GM21367 (cell line): ENCODE measurements around the gene FN3KRP.
"Not testable (repeated sequence)": the region's sequence is repeated elsewhere in the genome, so short reads cannot be mapped to it uniquely, and the experiment has no call there.

Experiments used
- ATAC-seq: cut with Tn5 transposase; IDR thresholded peaks from one replicate; pipeline ENCODE4 v1.9.1; 2021; ENCODE audit not compliant: unreplicated experiment

The FN3KRP gene

DNA sequence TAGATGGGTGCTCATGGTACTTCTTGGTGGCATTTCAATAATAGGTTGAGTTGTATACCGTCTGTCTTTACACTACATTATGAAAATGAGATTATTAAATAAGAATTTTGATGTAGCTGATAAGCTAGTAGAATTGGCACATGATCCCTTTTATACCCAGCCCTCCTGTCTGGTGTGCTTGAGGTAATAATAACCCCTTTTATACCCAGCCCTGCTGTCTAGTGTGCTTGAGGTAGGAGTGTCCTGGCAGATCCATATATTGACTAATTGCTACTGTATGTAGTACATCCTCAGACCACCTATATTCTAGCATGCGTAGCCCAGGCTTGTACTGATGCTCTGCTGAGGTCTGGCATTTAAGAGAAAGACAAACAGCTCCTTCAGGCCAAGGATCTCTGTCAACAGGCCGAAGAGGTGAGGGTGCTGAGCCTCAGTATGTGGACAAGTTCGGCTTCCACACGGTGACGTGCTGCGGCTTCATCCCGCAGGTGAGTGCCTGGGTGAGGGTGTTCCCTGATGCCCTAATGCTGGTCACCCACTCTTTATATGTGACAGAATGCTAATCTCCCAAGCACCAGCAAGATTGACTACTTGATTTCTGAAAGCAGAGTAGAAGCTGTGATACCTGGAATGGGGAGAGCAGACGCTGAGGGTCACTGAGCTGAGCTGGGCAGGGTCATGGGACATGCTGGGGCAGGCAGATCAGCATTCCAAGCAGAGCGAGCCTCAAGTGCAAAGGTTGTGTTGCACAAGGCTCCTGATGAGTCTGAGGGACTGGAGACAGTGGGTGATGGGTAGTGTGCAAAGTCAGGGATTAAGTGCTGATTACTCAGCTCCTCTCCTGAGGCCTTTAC is 24.6 kb downstream of the FN3KRP start:
- ATAC-seq: no peak

DNA sequence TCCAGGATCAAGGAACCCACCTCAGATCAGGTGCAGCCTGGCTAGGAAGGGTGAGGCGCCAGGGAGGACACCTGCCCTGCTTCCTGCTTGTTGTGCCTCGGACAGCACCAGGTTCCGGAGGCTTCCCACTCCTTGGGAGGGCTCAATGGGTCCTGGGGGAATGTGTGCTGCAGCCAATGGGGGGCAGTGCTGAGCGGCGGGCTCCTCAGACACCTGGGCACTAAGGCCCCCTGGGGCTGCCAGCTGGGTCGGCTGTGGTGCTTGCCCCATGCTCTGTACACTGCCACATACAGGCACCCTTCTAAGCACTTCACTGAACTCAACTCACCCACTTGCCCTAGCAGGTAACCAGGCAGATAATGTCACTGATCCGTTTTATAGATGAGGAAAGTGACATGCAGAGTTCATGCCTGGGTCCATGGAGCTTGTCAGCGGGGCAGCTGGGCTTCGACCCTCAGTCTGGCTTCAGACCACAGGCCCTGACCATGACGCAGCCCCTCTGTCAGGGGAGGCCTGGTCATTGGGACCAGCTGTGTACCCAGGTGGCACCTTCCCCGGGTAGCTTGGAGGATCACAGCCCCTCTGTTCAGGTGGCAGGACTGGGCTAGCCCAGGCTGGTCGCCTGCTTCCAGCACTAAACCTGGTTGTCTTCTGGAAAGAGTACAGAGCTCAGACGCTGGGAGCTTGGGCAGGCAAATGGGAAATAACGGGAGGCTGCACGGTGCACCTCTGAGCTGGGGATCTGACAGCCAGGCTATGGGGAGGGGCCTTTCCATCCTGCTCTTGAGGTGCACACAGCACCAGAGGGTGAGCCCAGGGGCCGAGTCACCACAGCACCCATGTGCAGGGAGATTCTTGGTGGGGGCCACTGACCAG is 27.1 kb downstream of the FN3KRP start:
- no peak for ATAC-seq

DNA sequence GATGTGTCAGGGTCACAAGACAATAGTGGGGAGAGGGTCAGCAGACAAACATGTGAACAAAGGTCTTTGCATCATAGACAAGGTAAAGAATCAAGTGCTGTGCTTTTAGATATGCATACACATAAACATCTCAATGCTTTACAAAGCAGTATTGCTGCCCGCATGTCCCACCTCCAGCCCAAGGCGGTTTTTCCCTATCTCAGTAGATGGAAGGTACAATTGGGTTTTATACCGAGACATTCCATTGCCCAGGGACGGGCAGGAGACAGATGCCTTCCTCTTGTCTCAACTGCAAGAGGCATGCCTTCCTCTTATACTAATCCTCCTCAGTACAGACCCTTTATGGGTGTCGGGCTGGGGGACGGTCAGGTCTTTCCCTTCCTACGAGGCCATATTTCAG is 28.2 kb downstream of the FN3KRP start:
- not testable (repeated sequence) for ATAC-seq

DNA sequence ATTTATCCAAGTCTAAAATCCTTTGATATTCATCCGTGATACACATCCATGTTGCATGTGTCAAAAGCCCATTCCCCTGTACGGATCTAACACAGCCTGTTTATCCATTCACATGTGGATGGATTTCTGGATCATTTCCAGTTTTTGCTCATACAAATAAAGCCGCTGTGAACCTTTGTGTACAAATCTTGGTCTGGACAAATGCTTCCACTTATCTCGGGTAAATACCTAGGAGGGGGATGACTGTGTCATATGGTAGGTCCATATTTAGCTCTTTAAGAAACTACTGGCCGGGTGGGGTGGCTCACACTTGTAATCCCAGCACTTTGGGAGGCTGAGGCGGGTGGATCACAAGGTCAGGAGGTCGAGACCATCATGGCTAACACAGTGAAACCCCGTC is 29.0 kb downstream of the FN3KRP start:
- ATAC-seq: no peak

DNA sequence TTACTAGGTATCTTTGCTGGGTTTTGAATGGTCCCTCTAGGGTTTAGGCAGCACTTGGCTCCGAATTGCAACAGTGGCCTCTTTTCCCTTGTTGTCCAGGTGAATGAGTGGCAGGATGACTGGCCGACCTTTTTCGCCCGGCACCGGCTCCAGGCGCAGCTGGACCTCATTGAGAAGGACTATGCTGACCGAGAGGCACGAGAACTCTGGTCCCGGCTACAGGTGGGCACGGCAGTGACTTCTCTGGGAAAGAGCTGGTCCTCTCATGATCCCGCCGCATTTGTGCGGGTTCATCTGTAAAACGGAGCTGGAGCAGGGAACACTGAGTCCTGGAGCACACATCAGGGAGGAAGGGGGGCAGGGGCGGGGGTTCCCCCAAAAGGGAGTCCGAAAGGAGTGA is 32.2 kb downstream of the FN3KRP start:
- ATAC-seq: no peak

DNA sequence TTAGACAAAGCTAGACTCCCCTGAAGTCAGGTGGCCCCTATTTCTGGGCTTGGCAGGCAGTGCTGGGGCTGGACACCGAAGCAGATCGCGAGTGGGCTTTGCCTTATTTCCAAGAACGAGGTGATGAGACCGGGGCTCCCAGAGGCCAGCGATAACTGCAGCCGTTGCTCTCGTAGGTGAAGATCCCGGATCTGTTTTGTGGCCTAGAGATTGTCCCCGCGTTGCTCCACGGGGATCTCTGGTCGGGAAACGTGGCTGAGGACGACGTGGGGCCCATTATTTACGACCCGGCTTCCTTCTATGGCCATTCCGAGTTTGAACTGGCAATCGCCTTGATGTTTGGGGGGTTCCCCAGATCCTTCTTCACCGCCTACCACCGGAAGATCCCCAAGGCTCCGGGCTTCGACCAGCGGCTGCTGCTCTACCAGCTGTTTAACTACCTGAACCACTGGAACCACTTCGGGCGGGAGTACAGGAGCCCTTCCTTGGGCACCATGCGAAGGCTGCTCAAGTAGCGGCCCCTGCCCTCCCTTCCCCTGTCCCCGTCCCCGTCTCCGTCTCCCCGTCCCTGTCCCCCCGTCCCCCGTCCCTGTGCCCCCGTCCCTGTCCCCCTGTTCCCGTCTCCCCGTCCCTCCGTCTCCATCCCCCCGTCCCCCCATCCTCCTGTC is 33.9 kb downstream of the FN3KRP start:
- ATAC-seq: no peak

DNA sequence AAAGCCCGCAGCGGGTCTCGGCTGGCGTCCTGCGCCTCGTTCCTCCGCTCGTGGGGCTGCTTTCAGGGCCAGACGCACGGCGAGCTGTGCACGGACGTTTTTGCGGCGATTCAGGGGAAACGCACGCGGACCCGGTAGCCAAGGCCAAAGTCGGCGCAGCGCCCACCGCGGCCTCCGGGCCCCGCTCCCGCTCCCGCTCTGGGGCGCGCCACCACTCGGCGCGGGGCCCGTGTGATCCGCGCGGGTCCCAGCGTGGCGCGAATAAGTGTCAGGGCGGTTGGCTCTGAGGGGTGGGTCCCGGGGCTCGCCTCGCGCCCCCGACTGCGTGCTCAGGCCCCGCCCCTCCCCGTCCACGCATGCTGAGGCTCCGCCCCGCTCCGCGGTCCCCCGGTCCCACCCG is 34.7 kb downstream of the FN3KRP start:
- ATAC-seq: no peak

DNA sequence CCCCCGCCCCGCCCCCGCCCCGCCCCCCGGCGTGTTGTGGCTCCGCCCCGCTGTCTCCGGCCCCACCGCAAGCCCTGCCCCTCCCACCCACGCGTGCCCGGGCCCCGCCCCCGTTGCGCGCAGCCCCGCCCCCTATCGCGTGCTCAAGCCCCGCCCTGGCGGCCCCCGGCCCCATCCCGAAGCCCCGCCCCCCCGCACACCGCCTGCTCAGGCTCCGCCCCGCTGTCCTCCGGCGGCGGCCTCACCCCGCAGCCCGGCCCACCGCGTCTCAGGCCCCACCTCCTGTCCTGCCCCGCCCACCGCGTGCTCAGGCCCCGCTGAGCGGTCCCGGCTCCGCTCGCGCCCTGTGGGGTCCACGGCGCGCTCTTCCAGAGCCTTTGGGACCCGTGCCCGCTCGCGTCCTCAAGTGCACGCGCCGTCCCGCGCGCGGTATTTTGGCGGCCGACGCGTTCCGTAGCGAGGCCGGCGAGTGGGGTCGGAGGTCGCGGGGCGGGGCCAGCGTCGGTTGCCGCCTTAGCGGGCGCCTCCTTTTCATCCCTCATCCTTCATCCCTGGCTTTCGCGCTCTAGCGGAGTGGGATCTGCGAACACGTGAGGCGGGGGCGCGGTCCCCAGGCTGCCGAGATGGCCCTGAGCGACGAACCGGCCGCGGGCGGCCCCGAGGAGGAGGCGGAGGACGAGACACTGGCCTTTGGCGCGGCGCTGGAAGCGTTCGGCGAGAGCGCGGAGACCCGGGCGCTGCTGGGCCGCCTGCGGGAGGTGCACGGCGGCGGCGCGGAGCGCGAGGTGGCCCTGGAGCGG is 35.3 kb downstream of the FN3KRP start, which contains the start of gene TBCD:
TSS of gene TBCD (plus strand) at position 495 of the 800 bp plus-strand sequence. CDS start at position 624, 129 bp downstream.
- ATAC-seq: peak; percentile 60

DNA sequence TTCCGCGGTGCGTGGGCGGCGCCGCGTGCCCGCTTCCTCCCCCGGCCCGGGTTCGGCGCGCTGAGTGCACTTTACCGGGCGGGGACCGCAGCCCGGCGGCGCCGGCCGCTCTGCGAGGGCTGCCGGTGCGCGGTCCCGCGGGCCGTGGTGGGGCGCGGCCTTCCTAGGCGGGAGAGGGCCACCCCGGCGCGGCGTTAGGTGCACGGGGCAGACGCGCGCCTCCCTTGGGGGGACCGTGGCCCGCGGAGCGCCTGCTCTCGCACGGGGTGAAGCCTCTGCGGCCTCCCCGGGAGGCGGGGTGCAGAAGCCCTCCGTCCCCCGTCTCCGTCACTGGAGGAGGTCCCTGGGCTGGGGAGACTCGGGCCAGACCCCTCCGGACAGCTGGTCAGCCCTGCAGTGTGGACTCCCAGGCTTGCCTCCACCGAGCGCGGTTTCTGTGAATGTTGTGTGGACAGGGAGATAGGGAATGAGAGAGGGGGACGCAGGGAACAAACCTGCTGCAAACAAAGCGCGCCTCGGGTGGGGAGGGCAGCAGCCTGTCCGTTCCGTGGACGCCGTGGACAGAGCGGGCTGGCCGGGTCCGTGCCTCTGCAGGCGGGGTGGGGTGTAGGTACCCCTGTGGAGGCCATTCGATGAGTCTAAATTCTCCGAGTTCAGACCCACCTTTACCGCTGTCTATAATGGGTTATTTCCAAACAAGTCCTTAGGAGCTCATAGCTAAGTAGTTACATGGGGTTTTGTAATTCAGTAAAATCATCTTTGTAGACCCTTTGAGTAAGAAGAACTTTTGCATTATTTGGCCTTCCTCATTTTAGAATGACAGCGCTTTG is 36.1 kb downstream of the FN3KRP start:
- peak; percentile 17 for ATAC-seq

DNA sequence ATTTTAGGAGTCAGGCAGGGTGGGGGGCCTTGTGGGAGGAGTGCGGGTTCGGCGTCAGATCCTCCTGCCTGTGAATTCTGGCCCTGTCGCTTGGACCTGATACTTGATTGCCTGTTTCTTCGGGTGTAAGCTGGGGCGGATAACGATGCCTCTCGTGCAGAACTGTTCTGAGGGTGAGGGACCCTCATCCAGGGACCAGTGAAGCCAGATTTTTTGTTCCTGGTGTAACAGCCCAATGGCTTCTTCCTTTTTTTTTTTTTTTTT is 36.6 kb downstream of the FN3KRP start:
- no peak for ATAC-seq

DNA sequence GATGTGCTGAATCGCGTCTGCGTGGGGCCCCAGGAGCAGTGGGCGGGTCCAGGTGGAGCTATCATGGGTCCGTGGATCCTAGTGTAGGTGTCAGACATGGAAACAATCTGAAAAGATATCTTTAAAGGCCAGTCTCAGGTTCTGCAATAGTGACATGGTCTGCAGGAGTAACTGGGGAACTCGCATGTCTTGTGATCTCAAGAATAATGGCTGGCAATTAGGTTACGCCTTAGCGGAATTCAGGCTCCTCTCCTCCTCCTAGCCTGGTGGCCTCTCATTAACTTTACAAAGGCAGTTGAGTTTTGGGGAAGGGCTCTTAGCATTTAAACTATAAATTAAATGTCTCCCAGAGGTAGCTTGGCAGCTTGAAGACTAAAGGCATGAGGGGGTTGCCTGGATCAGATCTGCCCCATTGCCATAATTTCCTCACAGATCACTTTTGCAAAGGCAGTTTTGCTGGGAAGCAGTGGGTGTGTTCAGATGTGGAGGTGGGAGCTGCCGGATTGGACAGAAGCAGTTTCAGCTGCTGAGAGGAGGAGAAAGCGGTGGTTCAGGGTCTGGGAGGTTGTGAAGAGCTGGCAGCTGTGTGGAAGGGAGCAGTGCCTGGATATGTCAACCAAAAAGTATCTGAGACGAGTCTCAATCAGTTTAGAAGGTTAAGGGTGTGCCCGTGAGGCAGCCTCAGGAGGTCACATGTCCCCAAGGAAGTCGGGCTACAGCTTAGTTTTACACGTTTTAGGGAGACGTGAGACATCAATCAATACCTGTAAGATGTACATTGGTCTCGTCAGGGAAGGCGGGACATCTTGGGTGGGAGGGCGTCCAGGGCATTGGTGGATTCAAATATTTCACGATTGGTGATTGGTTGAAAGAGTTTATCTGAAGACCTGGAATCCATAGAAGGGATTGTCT is 38.0 kb downstream of the FN3KRP start:
- ATAC-seq: no peak

DNA sequence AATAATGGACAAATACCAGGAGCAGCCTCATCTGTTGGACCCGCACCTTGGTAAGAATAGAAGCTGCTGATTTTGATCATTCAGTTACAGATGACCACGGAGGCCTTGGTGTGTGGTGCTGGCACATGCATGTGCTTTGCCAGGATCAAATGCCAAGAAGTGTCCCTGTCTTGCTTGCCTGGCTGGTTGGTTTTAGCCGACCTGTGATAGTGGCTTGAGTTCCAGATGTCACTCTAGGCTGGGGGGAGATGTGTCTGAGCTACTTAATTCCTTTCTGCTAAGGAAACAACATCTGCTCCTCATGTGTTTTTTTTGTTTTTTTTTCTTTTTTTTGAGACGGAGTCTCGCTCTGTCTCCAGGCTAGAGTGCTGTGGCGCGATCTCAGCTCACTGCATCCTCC is 39.7 kb downstream of the FN3KRP start:
- ATAC-seq: no peak

DNA sequence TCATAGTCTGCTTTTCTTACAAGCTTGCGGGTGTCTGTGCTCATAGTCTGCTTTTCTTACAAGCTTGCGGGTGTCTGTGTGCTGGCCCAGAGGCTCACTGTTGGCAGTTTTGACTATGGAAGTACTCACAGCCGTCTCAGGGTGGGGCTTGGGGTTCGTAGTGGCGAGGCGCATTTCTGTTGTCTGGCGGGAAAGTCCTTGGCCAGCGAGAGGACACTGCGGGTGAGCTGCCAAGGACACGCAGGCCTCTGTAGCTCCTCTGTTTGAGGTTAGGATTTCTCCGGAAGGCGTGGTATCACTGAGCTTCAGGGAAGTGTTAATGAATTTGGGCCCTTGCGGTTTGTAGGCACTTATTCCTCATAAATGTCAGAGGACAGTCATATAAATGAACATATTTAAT is 48.9 kb downstream of the FN3KRP start:
- ATAC-seq: no peak

DNA sequence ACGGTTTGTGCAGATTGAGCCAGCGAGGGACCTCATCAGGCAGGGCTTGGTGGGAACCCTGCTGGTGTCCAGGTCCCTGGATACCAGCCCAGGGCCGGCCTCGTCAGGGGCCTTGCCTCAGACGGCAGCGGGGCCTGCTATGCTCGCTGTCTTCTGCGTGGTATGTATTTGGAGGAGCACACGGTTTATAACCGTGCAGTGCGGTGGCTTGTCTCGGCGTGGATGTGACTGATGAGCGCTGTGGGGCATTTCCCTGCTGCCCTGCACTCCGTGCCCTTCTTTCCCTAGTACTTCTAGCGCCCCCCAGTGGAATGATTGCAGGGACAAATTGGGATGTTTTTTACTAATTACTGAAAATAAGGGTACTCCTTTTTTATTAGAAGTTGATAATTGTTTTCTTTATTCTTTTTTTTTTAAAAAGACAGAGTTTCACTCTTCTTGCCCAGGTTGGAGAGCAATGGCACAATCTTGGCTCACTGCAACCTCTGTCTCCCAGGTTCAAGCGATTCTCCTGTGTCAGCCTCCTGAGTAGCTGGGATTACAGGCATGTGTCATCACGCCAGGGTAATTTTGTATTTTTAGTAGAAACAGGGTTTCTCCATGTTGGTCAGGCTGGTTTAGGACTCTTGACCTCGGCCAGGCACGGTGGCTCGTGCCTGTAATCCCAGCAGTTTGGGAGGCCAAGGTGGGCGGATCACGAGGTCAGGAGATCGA is 50.7 kb downstream of the FN3KRP start:
- no peak for ATAC-seq

DNA sequence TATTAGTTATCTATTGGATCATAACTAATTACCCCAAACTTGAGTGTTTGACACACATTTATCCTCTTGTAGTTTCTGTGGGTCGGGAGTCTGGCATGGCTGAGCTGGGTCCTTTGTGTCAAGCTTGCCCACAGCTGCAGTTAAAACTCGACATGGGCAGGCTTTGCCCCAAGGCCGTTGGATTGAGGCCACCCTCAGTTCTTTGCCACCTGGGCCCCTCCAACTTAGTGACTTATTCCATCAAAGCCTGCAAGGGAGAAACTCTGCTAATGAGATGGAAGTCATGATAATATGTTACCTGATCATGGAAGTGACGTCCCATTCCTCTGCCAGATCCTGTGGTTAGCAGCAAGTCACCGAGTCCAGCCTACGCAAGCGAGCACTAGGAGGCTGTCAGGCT is 52.5 kb downstream of the FN3KRP start:
- ATAC-seq: no peak

DNA sequence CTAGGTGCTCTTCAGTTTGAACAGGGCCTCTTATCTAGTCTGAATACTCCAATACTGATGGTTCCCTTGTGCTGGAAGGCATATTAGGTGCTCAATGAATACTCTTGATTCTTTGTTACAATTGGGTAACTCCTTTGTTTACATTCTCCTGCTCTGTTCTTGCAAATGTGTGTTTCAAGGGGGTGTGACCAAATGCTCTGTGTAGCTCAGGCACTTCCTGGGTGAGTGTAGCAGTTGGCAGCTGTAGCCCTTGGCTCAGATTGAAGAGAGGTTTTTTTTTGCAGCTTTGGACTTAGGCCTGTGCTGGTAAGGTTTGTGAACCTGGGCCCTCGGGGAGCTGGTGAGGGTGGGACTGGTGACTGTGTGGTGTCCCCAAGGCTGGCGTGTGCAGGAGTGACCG is 55.5 kb downstream of the FN3KRP start:
- ATAC-seq: no peak

DNA sequence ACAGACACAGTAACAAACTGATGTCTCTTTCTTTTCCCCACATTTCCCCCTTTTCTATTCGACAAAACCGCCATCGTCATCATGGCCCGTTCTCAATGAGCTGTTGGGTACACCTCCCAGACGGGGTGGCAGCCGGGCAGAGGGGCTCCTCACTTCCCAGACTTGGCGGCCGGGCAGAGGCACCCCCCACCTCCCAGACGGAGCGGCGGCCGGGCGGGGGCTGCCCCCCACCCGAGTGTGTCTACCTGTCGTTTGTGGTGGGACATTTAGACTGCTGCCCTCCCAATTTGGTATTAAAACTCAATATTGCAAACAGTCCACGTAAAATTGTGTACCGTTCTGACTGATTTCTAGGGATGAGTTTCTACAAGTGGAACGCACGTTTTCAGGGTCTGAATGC is 58.0 kb downstream of the FN3KRP start:
- not testable (repeated sequence) for ATAC-seq
